Smooth muscle cell of the brain vasculature (primary cell): ENCODE data around the gene ALDH18A1.
"Not testable (repeated sequence)": the region's sequence is repeated elsewhere in the genome, so short reads cannot be mapped to it uniquely, and the experiment has no call there.

Source experiments
- DNase-seq: peaks from one replicate; pipeline ENCODE4 v3.0.0-alpha.2; 2012; ENCODE audit warnings: low read depth, low spot score

Gene ALDH18A1

DNA sequence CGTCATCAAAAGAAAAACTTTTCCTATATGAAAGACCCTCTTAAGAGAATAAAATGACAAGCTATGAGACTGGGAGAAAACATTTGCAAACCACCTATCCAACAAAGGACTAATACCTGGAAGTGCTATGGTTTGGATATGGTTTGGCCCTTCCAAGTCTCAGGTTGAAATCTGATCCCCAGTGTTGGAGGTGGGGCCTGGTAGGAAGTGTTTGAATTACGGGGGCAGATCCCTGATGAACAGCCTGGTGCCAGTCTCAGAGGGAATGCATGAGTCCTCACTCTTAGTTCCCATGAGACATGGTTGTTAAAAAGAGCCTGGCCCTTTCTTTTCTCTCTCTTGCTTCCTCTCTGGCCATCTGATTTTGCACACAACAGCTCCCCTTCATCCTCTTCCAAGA, 6.3 kb downstream of the ALDH18A1 start:
- no peak for DNase-seq

DNA sequence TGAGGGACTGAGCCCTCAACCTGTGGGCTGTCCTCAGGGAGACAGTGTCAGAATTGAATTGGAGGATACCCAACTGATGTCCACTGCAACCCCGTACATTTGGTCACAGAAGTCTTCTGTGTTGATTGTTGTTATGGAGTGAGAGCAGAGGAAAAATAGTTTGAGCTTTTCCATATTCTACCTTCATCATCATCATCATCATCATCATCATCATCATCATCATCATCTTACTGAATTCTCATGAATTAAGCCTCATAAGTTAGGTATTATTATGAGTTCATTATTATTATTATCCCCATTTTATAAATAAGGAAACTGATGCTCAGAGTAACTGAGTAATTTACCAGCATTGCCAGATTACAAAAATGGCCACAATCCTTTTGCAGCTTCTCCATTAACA, 8.4 kb downstream of the ALDH18A1 start:
- DNase-seq: no peak

DNA sequence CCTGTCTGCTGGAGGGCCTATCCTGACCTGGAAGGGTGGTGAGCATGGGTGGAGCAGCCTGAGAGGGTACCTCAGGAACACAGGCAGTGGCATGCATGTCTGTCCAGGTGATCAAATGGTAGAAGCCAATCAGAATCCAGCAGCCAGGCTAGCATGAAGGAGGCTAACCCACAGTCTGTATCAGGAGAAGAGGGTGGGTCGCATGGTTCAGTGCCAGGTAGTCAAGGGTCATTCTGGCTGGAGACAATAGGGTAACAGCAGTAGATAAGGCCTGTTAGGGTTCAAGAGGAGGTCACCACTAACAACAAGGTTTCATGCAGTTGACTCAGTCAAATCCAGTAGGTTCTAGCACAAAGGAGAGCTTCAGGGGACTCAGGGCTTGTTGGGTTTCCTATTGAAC, 10.4 kb downstream of the ALDH18A1 start:
- DNase-seq: no peak

DNA sequence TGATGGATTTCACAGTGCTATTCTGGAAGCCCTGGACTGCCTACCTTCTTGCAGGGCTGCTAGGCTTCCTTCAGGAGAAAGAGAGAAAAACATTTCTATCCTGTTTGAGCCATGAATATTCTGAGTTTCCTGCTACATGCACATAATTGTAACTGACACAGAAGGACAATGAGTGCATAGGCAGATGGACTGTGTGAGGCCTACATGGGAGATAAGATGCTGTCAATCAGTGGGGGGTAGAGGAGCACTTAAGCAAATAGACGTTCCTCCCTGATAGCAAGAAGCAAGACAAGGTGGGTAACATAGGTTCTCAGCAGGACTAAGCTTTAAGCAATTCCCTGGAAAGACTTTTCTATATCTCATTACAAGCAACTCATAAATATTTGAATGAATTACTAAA, 11.6 kb downstream of the ALDH18A1 start:
- DNase-seq: no peak

DNA sequence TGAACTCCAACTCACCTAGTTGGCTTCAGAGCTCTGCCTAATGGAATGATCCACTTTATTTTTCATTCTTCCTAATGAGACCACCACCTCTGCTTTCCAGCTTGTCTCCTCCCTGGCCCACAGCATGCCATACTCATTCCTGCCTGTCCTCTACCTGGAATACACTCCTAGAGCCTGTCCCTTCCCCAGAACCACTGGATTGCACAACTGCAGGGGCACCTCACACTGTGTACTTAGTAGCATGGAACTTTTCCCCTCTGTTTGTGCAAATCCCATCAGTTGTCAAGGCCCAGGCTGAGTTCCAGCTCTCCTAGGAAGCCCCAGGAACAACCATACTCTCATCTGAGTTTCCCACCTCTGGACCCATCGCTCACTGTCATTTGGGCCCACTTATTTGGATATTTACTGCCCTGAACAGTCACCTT, 15.6 kb downstream of the ALDH18A1 start:
- DNase-seq: no peak

DNA sequence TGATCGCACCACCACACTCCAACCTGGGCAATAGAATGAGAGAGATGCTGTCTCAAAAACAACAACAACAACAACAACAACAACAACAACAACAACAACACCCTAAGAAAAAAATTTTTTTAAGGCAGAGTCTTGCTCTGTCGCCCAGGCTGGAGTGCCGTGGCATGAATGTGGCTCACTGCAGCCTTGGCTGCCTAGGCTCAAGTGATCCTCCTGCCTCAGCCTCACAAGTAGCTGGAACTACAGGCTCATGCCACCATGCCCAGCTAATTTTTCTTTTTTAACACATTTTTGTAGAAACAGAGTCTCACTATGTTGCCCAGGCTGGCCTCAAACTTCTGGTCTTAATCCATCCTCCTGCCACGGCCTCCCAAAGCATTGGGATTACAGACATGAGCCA, 18.6 kb downstream of the ALDH18A1 start:
- no peak for DNase-seq

DNA sequence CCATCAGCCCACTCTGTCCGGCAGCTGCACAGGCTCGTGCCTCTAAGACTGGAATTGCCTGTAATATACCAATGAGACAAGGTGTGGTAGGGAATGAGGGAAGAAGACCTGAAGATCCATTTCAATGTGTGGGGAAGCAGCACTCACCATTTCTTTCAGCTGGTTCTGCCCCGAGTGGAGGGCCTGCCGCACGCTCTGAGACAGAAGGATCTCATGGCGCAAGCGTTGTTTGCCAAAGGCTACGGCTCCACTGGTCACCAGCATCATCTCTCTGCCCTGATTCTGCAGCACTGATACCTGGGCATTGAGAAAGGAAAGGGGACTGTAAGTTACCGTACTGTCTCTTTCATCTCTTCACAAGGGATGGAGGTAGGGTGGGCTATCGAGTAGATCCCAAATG, 19.4 kb downstream of the ALDH18A1 start:
- DNase-seq: no peak

DNA sequence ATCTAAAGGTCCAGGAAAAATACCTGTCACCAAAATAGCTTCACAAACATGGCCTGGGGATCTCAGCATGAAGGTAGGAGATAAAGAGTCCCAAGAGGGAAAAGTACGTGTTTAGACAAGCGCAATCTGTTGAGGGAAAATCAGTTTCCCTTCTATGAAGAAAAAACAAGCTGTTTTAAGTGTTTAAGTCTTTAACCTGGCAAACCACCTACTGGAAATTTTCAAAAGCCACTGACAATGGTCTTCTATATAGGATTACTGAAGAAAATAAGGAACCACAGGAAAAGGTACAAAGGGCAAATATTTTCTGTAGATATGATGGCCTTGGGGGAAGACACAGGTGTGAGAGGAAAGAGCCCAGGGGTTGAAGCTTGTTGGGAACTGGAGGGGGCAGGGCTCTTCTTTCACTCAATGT, 21.2 kb downstream of the ALDH18A1 start:
- DNase-seq: no peak

DNA sequence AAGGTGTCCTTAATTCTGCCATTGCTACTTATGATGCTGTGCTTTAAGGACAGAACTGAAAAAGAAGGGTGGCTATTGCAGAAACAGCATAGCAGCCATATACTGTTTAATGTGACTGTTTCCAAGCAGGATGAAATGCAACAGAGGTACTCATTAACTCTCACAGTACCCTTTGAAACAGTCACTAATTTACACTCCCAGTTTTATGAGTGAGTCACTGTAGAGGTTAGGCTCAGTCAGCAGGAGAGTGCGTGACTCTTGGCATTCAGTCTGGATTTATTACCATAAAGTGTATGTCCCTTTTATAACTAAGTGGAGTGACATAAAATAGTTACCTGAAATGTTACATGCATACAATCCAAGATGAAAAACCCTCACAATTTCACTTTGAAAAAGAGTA, 27.7 kb downstream of the ALDH18A1 start:
- DNase-seq: no peak

DNA sequence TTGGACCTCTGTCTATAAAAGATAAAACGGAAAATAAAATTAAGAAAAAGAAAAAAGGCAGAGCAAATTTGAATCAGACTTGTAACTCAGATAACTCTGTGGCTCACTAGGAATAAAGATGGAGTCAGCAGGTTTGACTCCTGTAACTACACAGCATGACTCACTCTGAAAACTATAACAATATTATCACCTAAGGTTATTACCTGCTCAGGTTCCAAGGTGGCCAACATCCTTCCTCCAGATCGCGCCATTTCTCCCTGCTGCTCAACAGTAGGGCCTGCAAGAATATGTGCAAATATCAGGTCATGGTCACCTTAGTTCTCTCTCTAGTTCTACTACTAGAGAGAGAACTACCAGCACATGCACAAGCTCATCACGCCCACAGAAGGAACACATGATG, 30.0 kb downstream of the ALDH18A1 start:
- no peak for DNase-seq

DNA sequence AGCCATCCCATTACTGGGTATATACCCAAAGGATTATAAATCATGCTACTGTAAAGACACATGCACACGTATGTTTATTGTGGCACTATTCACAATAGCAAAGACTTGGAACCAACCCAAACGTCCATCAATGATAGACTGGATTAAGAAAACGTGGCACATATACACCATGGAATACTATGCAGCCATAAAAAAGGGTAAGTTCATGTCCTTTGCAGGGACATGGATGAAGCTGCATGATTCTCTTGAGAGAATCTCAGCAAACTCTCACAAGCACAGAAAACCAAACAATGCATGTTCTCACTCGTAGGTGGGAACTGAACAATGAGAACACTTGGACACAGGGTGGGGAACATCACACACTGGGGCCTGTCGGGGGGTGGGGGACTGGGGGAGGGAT, 36.1 kb downstream of the ALDH18A1 start:
- not testable (repeated sequence) for DNase-seq

DNA sequence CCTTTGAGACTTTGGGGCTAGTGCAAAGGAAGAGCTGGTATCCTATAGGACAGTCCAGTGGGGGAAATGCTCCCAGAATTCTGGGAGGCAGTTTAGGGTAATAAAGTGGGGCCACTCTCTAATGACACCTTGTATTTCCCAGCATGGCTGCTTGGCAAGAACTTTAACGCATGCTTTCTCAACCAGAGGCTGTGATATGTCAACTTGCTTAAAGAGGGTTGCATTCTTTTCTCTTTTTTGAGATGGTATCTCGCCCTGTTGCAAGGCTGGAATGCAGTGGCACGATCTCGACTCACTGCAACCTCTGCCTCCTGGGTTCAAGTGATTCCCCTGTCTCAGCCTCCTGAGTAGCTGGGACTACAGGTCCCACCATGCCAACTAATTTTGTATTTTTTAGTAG, 38.4 kb downstream of the ALDH18A1 start:
- DNase-seq: no peak

DNA sequence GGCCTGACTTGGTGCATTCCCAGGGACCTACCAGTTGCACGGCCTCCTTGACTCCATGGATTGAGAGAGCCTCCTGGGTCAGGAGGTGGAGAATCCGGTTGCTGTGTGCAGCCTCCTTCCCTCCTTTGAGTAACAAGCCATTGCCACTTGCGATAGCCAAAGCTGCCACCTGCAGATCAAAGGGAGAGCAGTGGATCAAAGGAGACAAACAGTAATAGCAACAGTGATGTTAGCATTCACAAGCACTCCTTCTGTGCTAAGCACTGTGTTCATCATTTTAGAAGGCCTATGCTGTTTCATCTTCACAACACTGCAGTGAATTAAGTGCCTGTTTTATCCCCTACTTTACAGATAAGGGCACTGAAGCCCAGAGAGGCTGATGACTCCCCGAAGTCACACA, 40.1 kb downstream of the ALDH18A1 start:
- DNase-seq: no peak

DNA sequence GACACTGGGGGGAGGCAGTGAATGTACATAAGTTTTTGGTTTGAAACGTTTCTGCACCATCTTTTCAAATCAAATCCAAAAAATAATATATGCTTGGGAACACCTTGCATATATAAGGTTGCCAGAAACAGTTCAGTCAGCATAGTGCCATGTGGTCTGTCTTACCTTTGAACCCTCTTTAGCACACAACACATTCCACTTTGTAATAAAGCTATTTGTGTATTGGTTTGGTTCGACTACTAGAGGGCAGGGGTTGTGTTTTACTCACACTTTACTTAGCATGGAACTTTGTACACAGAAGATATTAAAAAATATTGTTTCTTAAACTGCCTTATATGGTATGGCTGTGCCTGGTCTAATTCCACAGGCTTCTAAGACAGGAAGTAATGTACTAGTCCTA, 43.2 kb downstream of the ALDH18A1 start:
- no peak for DNase-seq

DNA sequence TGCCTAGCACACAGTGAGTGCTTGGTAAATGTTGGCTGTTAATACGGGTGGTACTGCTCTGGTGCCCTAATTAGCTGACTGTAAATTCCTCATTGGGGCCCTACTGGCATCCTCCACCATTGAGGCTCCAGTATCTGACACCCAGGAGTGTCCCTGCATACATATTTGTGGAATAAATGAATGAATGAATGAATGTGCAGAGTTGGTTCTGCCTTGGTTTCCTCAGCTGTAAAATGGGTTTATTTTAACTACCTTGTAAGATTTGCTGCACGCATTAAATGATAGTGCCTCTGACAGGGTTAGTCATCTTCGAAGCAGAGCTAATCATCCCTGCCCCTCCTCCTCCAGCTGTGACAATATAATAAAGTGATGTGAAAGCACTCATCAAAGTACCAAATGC, 45.8 kb downstream of the ALDH18A1 start:
- DNase-seq: no peak

DNA sequence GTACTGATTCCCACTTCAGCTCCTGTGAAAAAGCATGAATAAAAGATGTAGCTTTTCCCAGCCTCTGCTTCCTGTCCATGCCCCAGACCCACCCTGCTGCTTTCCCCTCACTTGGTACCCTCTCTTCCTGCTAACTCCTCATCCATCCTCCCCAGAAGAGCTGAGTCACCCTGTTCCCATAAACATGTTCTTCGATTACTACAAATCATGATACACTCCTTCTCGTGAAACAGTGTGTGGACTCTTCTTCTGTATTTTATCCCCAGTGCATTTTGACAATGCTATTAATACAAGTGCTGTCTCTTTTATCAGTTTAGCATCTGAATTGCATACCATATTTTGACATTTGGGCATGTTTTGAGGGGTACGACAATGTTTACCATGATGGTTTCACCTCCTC, 49.6 kb downstream of the ALDH18A1 start:
- peak; percentile 12 for DNase-seq

DNA sequence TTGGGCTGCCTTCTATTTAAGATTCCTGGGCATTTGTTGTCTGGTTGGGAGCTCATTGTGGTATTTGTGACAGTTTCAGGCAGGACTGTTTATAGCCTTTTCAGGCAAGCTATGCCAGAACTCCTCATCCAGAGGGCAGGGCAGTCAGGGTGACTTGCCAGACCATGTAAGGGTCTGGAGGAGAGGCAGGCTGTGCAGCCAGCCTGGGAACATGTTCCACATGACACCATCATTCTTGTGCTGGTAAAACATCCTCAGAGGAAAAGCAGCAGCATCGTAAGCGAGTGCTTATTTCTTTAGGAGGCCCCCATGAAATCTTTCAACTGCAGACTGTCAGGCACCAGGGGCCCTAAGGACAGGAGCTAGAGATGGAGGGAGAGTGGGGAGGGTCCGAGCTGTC, 51.3 kb downstream of the ALDH18A1 start:
- DNase-seq: no peak

DNA sequence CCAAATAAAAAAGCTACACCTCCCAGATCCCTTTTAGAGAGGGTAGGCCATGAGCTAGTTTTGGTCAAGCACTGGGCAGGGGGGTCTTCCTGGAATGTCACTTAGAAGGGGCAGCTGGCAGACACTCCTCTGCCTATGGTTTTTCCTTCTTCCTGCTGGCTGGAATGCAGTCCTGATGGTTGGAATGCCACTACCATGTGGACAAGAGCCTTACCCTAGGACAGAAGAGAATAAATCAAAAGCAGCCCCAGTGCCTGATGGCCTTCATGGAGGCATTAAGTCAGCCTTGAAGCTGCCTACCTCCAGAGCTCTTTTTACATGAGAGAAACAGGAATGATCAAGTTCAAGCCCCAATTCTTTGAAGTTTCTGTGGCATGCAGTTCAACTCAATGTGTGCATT, 51.9 kb downstream of the ALDH18A1 start:
- DNase-seq: no peak

DNA sequence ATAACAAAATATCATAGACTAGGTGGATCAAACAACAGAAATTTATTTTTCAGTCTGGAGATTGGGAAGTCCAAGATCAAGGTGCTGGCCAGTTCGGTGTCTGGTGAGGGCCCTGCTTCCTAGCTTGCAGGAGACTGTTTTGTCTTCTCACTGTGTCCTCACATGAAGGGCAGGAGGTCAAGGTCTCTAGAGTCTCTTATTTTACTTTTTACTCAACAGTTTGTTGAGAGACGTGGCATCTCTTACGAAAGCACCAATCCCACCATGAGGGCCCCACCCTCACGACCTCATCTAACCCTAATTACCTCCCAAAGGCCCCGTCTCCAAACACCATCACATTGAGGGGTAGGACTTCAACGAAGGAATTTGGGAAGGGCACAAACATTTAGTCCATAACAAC, 54.1 kb downstream of the ALDH18A1 start:
- no peak for DNase-seq

DNA sequence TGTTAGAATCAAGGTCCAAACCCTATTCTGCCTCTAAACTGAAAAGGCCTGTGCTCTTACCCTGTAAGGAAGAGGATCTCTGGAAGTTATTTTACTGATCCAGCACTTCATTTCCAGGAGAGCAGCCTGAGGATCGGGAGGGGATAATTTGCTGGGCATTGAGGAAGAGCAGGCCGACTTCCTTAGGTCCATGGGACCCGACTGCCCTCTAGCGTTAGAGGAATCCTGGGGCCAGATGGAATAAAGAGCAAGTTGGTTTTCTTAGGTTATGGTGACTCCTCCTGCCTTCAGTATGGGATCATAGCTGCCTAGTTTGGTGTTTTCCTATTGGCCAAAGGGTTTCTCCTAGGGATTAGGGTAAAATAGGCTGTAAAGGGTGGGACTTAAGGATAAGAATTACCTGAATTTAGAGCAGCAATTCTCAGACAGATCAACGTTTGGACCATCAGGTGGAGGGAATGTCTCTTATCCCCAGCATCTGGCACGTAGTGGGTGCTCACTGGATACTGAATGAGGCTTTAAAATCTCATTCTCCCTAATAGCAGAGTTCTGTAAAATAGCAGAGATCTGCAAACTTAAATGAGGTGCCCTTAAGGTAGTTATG, 55.3 kb downstream of the ALDH18A1 start:
- peak; percentile 79 for DNase-seq

DNA sequence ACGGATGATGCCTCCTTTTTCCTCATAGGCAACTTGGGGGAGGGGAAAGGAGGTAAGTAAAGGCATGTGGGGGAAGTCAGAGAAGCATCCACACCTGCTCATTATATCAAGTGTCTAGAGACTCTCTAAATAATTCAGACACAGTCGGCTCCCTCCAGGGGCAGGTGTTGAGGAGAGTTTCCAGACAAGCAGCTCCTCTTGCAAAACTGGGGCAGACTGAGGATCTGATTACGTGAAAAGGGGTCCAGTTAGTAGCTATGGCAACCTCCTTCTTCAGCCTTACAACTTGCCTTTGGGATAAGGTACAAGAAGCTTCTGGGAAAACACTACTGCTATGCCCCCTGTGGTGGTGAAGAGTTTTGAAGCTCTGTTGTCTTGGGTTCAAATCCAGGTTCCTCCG, 56.4 kb downstream of the ALDH18A1 start:
- DNase-seq: no peak

DNA sequence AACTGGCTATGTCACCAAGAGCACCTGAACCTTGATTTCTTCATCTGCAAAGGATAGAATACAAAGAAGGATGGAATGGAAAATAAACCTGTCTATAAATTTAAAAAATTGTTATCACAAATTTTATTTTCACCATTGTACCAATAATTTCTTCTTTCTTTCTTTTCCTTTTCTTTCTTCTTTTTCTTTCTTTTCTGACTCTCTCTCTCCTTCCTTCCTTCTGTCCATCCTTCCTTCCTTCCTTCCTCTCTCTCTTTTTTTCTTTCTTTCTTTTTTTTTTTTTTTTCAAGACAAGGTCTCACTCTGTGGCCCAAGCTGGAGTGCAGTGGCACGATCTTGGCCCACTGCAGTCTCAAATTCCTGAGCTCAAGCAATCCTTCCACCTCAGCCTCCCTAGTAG, 58.7 kb downstream of the ALDH18A1 start:
- DNase-seq: no peak

DNA sequence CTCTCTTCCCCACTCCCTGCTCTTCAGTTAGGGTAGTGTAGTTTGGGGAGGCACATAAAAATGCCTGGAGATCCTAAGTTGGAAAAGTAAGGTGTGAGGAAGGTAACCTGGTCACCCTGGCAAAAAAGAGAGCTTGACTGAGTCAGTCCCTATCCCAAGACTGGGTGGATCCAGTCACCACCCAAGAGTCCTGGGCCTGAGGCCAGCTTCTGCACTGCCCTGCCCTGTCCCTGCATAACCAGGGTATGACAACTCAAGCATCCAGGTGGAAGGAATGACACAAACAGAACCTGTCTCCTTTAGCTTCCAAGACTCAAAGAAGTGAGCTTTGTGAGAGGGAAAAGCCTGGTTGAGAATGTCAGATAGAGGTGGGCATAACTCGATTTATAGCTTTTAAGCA, 68.5 kb downstream of the ALDH18A1 start:
- DNase-seq: no peak

DNA sequence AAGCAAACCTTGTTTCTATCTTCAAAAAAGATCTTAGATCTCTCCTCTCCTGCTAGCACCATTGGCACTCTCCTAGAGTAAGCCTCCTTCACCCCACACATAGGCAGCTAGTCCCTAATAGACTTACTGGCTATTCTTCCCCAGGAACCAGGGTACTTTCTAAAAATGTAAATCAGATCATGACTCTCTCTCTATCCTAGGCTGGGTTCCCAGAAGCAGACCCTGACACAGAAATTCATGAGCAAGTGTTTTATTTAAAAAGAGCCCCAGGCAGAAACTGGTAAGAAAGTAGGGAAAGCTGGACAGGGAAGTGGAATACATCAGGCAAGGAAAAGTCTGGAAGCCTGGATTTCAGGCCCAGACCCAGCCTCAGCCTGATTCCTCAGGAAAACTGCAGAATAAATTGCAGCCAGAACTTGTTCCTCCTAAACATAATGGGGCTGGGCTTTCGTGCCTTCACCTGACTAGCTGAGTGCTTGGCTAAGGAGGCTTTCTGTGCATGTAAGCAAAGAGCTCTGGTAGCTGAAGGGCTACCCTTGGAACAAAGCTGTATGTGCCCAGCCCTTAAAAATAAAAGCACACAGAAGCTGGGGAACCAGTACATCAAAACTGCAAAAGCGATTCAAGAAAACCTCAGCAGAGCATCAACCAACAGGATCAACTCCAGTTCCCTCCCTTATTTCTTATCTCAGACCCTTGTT, 76.5 kb downstream of the ALDH18A1 start:
- DNase-seq: no peak
